GM21786 (cell line): ENCODE measurements around the gene ZNF699.
A peak's percentile ranks its signal among the peaks of the same experiment; 100 is the strongest.
"Not testable (repeated sequence)": the region's sequence is repeated elsewhere in the genome, so short reads cannot be mapped to it uniquely, and the experiment has no call there.

Experiments used
- ATAC-seq: cut with Tn5 transposase; IDR thresholded peaks from one replicate; pipeline ENCODE4 v1.9.1; 2021; ENCODE audit not compliant: unreplicated experiment

The ZNF699 gene

GRCh38 chr19:9309139-9309973 lies at the start of gene ZNF699:
ZNF699 (minus strand) TSS chr19:9309838; CDS start chr19:9305119, 4,719 bp downstream.
- peak; percentile 83 for ATAC-seq

GRCh38 chr19:9354651-9355050 lies 45.0 kb upstream of the ZNF699 start:
- ATAC-seq: no peak

- ATAC-seq: no peak
Observed at GRCh38 chr19:9353011-9353410, 43.4 kb upstream of the ZNF699 start.

DNA sequence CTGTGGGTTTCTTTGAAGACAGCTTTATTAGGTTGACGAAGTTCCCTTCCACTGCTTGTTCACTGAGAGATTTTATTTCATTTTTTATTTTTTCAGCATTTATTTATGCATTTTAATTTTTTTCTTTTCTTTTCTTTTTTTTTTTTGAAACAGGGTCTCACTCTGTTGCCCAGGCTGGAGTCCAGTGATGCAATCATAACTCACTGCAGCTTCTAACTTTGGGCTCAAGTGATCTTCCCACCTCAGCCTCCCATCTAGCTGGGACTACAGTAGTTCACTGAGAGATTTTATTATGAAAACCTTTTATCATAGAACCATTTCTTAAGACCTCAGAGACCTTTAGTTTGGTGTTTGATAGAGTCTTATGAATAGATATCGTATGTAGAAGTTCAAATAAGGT lies 42.9 kb upstream of the ZNF699 start:
- ATAC-seq: no peak

GRCh38 chr19:9348671-9349070 lies 39.0 kb upstream of the ZNF699 start:
- ATAC-seq: no peak

- no peak for ATAC-seq
Observed at GRCh38 chr19:9348253-9348652, 38.6 kb upstream of the ZNF699 start.

GRCh38 chr19:9345005-9345404 lies 35.4 kb upstream of the ZNF699 start:
- ATAC-seq: no peak

GRCh38 chr19:9342610-9343304 lies 33.1 kb upstream of the ZNF699 start:
- ATAC-seq: no peak

DNA sequence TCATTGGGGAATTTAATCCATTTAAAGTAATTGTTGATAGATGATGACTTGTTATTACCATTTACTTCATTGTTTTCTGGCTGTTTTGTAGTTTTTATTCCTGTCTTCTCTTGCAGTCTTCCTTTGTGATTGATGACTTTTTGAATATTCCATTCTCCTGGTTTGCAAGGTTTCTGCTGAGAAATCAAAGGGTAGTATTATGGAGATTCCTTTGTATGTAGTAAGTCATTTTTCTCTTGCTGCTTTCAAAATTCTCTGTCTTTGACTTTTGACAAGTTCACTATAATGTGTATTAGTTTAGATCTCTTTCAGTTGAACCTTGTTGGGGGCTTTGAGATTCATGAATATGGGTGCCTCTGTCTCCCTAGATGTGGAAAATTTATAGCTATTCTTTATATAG lies 20.4 kb upstream of the ZNF699 start:
- no peak for ATAC-seq

- ATAC-seq: no peak
Observed at GRCh38 chr19:9324584-9324962, 14.9 kb upstream of the ZNF699 start.

DNA sequence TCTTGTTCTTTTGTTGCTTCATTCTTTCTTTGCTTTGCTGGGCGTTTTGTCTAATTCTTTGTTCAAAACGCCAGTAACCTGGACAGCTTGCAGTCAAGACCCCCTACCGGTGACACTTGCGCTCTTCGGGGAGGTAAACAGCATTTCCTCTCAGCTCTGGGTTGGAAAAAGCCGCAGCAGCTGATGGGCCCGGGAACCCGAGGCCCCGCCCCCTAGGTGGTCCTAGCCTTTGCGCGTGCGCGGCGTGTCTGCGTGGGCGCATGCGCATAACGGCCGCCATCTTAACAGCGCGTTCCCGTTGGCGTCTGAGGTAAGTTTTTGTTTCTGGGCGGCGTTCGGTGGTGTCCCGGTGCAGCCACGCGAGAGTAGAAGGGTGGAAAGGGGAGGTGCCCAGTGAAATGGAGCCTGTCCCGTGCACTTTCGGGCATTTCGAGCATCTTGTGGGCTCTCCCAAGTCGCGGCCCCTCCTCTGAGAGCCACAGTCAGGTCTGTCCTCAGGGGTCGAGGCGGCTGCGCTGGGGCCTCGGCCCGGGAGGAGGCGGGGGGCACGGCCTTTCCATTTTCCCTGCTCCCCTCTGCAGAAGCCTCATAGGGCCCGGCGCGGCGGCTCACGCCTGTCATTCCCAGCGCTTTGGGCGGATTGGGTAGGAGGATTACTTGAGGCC lies 14.4 kb upstream of the ZNF699 start, which contains the start of gene ZNF559:
Gene ZNF559, plus strand, starts transcription at position 261 of the 665 bp plus-strand sequence. CDS start 14,371 bp downstream, outside the sequence.
- ATAC-seq: peak; percentile 95

DNA sequence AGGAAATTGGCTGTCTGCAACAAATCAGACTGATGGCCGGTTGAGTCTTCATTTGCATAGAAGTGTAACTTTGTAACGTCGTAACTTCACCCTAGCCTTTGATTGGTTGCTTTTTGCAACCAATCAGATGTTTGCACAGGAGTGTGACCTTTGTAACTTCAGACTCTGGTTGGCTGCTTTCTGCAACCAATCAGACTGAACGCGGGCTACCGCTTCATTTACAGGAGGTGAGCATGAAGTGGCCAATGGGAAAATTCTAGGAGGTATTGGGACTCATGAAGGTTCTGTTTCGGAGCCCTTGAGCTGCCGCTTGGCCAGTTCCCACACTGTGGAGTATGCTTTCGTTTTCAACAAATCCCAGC lies 13.9 kb upstream of the ZNF699 start:
- peak; percentile 9 for ATAC-seq

DNA sequence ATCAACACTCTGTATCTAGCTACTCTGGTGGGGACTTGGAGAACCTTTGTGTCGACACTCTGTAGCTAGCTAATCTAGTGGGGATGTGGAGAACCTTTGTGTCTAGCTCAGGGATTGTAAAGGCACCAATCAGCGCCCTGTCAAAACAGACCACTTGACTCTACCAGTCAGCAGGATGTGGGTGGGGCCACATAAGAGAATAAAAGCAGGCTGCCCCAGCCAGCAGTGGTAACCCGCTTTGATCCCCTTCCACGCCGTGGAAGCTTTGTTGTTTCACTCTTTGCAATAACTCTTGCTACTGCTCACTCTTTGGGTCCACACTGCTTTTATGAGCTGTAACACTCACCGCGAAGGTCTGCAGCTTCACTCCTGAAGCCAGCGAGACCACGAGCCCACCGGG lies 12.6 kb upstream of the ZNF699 start:
- not testable (repeated sequence) for ATAC-seq

DNA sequence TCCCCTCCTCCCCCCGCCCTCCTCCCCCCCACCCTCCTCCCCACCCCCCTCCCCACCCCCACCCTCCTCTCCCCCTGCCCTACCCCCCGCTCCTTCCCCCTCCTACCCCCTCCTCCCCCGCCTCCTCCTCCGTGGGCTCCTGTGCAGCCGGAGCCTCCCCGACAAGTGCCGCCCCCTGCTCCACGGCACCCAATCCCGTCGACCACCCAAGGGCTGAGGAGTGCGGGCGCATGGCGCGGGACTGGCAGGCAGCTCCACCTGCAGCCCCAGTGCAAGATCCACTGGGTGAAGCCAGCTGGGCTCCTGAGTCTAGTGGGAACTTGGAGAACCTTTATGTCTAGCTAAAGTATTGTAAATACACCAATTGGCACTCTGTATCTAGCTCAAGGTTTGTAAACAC lies 12.1 kb upstream of the ZNF699 start:
- ATAC-seq: not testable (repeated sequence)

- ATAC-seq: no peak
Observed at GRCh38 chr19:9321338-9321737, 11.7 kb upstream of the ZNF699 start.

GRCh38 chr19:9313756-9314155 lies 4.1 kb upstream of the ZNF699 start:
- ATAC-seq: no peak

- peak; percentile 67 for ATAC-seq
Observed at GRCh38 chr19:9309974-9310446, 372 bp upstream of the ZNF699 start.

- ATAC-seq: no peak
Observed at GRCh38 chr19:9308091-9308770, 1.4 kb downstream of the ZNF699 start.

GRCh38 chr19:9306443-9306842 lies 3.2 kb downstream of the ZNF699 start:
- ATAC-seq: no peak

- ATAC-seq: no peak
Observed at GRCh38 chr19:9296336-9296735, 13.3 kb downstream of the ZNF699 start.

DNA sequence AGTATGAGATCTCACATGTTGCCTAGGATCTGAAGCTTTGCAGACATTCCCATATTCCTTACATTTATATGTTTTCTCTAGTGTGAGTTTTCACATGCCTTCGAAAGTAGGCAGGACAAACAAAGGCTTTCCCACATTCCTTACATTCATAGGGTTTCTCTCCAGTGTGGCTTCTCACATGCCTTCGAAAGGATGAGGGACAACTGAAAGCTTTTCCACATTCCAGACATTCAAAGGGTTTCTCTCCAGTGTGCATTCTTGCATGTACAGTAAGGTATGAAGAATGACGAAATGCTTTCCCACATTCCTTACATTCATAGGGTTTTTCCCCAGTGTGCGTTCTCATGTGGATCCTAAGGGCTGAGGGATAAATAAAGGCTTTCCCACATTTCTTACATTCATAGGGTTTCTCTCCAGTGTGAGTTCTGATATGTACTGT lies 14.2 kb downstream of the ZNF699 start:
- no peak for ATAC-seq
